SH-SY5Y (cell line): ENCODE data around the gene MTHFS.

ENCODE experiments used
- GATA2 ChIP-seq: IDR thresholded peaks from 2 replicates; pipeline ENCODE4 v1.6.1; 2011; ENCODE audit warnings: mild to moderate bottlenecking, low read depth, low read length
- GATA3 ChIP-seq: IDR thresholded peaks from 2 replicates; pipeline ENCODE4 v1.6.1; 2011; ENCODE audit warnings: low read depth, mild to moderate bottlenecking, low read length, moderate library complexity

DNA sequence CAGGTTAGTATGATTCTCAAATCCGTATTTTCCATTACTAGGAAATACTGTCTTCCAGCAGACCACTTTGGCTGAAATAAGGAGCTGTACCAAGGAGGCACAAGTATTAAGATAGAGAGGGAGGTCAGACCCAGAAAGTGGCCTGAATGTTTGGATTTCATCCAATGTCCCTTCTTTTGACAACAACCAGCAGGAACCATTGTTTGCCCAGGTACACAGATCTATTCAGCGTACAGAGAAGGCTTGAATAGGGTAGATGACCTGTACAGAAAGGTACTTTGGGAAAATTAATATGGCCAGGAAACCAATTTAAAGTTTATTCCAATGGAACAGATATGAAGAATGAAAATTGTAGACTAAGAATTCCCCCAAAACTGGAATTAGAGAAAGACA is 12.6 kb downstream of the MTHFS start:
- TF ChIP-seq GATA2 (no peak), GATA3 (no peak)
